ENCODE measurements around the gene ZBTB46. TPM values are rescaled to one million over a fixed set of nuclear protein-coding genes. Genes with fewer than 3 reads are reported as not detected.

The ZBTB46 gene
- total and polyA plus RNA-seq, 5 donors from 2014 or later, result 0.03 to 0.49 (median 0.09) TPM; not detected in 2

DNA sequence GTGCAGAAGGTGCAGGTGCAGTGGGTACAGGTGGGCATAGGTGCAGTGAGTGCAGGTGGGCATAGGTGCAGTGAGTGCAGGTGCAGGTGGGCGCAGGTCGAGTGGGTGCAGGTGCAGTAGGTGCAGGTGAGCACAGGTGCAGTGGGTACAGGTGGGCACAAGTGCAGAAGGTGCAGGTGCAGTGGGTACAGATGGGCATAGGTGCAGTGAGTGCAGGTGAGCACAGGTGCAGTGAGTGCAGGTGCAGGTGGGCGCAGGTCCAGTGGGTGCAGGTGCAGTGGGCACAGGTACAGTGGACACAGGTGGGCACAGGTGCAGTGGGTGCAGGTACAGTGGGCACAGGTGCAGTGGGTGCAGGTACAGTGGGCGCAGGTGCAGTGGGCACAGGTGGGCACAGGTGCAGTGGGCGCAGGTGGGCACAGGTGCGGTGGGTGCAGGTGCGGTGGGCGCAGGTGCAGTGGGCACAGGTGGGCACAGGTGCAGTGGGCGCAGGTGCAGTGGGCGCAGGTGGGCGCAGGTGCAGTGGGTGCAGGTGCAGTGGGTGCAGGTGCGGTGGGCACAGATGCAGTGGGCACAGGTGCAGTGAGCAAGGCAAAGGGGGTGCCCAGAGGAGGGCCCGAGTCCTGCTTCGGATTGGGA, 15.3 kb downstream of the ZBTB46 start:
- H3K27me3 Mint-ChIP-seq, result peaks cover 9% of the 10 kb centered on the region
- Histone ChIP-seq H3K9me3 (ENCODE audit: control insufficient read depth in 2 of 2, low read length in 2 of 2) (no peaks in the 10 kb centered on the region), H3K4me1 (ENCODE audit: control insufficient read depth, insufficient read depth, low read length, poor library complexity, severe bottlenecking) (no peaks in the 10 kb centered on the region), H3K27me3 (ENCODE audit: control insufficient read depth, insufficient read depth, low read length) (no peaks in the 10 kb centered on the region), H3K36me3 (ENCODE audit: control insufficient read depth, insufficient read depth, low read length) (no peaks in the 10 kb centered on the region), H3K27ac (ENCODE audit: insufficient read depth, low read length, poor library complexity, severe bottlenecking) (no peak overlapping the region), H3K4me3 (ENCODE audit: low read depth, low read length) (no peak overlapping the region)
- no peak overlapping the region for H3K27ac Mint-ChIP-seq
- H3K4me1 Mint-ChIP-seq, result no peaks in the 10 kb centered on the region
- H3K9me3 Mint-ChIP-seq, result no peaks in the 10 kb centered on the region
- no peak for ATAC-seq (ENCODE audit: low read depth in 2 of 2)
- H3K36me3 Mint-ChIP-seq, result no peaks in the 10 kb centered on the region
- no peak overlapping the region for H3K4me3 Mint-ChIP-seq
- no peak for DNase-seq

DNA sequence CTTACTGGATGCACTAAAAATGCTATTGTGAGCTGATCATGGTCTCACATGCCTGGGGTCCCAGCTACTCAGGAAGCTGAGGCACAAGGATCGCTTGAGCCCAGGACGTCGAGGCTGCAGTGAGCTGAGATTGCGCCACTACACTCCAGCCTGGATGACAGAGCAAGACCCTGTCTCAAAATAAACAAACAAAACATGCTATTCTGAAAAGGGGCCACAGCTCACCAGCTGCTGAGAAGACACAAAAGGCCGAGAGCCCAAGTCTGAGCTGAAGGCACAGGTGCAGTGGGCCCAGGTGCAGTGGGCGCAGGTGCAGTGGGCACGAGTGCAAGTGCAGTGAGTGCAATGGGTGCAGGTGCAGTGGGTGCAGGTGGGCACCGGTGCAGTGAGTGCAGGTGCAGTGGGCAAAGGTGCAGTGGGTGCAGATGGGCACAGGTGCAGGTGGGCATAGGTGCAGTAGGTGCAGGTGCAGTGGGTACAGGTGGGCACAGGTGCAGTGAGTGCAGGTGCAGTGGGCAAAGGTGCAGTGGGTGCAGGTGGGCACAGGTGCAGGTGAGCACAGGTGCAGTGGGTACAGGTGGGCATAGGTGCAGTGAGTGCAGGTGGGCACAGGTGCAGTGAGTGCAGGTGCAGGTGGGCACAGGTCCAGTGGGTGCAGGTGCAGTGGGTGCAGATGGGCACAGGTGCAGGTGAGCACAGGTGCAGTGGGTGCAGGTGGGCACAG, 16.0 kb downstream of the ZBTB46 start:
- Histone ChIP-seq H3K9me3 (ENCODE audit: control insufficient read depth in 2 of 2, low read length in 2 of 2) (no peaks in the 10 kb centered on the region), H3K4me1 (ENCODE audit: control insufficient read depth, insufficient read depth, low read length, poor library complexity, severe bottlenecking) (no peaks in the 10 kb centered on the region), H3K27me3 (ENCODE audit: control insufficient read depth, insufficient read depth, low read length) (no peaks in the 10 kb centered on the region), H3K27ac (ENCODE audit: insufficient read depth, low read length, poor library complexity, severe bottlenecking) (no peak overlapping the region), H3K36me3 (ENCODE audit: control insufficient read depth, insufficient read depth, low read length) (no peaks in the 10 kb centered on the region), H3K4me3 (ENCODE audit: low read depth, low read length) (no peak overlapping the region)
- Mint-ChIP-seq H3K9me3 (no peaks in the 10 kb centered on the region), H3K27ac (no peak overlapping the region), H3K4me3 (no peak overlapping the region), H3K36me3 (no peaks in the 10 kb centered on the region), H3K4me1 (no peaks in the 10 kb centered on the region), H3K27me3 (peaks cover 5% of the 10 kb centered on the region)
- DNase-seq, result no peak
- ATAC-seq (ENCODE audit: low read depth in 2 of 2), result no peak

DNA sequence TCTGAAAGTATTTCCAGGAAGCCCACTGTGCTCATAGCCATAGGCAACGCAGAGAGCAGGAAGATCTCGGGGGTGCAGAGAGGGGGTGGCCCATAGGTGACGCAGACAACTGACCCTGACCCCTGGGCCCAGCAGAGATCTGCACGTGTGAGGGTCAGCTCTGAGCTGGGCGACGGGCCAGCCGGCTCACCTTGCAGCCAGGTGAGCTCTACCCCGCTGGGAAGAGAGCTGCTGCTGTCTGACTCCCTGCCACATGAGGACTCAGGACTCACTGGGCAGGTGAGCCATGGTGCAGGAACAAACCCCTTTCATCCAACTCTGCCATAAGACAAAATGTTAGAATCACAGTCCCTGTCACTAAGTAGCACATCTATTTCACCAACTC, 19.6 kb downstream of the ZBTB46 start:
- no peaks in the 10 kb centered on the region for H3K4me1 Mint-ChIP-seq

DNA sequence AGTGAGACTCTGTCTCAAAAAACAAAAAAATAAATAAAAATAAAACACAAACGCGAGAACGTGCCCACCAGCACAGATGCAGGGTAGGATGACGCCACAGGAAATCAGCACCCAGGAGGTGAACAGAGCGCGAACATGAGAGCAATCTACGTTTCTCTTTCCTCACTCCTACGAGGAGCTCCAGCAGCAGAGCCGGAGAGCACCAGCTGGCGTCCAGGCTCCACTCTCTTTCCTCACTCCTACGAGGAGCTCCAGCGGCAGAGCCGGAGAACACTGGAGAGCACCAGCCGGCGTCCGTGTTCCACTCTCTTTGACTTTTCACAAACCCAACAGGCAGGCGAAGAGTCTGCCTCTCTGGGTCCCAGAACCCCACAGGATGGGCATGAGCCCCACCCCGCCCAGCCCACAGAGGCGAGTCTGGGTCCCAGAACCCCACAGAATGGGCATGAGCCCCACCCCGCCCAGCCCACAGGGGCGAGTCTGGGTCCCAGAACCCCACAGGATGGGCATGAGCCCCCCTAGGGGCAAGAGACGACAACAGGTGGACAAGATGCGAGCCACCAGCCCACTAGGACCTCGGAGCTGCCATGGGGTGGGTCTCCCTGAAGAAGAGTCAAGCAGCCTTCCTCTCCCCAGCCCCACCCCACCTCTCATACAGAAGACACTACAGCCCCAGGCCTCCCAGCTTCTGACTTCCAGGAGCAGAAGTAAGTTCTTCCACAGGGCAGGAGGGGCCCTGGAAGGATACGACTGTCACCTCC, 20.2 kb downstream of the ZBTB46 start:
- Histone ChIP-seq H3K27me3 (ENCODE audit: control insufficient read depth, insufficient read depth, low read length) (no peaks in the 10 kb centered on the region), H3K4me1 (ENCODE audit: control insufficient read depth, insufficient read depth, low read length, poor library complexity, severe bottlenecking) (no peaks in the 10 kb centered on the region), H3K27ac (ENCODE audit: insufficient read depth, low read length, poor library complexity, severe bottlenecking) (no peak overlapping the region), H3K4me3 (ENCODE audit: low read depth, low read length) (no peak overlapping the region), H3K36me3 (ENCODE audit: control insufficient read depth, insufficient read depth, low read length) (no peaks in the 10 kb centered on the region), H3K9me3 (ENCODE audit: control insufficient read depth in 2 of 2, low read length in 2 of 2) (no peaks in the 10 kb centered on the region)
- ATAC-seq (ENCODE audit: low read depth in 2 of 2), result no peak
- Mint-ChIP-seq H3K27ac (no peak overlapping the region), H3K4me1 (no peaks in the 10 kb centered on the region), H3K27me3 (peaks cover 4% of the 10 kb centered on the region), H3K4me3 (no peak overlapping the region), H3K36me3 (no peaks in the 10 kb centered on the region), H3K9me3 (peaks cover 0 to 3% (median 0%) of the 10 kb centered on the region in 7 donors)
- no peak for DNase-seq

More for the DNA sequence above, 19.6 kb downstream of the ZBTB46 start:
- Mint-ChIP-seq H3K36me3 (no peaks in the 10 kb centered on the region), H3K27me3 (peaks cover 4% of the 10 kb centered on the region), H3K9me3 (peaks cover 0 to 3% (median 0%) of the 10 kb centered on the region in 7 donors), H3K27ac (no peak overlapping the region), H3K4me3 (no peak overlapping the region)
- no peak overlapping the region for H3K4me3 ChIP-seq (ENCODE audit: low read depth, low read length)
- H3K9me3 ChIP-seq (ENCODE audit: control insufficient read depth in 2 of 2, low read length in 2 of 2), result no peaks in the 10 kb centered on the region
- H3K36me3 ChIP-seq (ENCODE audit: control insufficient read depth, insufficient read depth, low read length), result no peaks in the 10 kb centered on the region
- H3K4me1 ChIP-seq (ENCODE audit: control insufficient read depth, insufficient read depth, low read length, poor library complexity, severe bottlenecking), result no peaks in the 10 kb centered on the region
- no peaks in the 10 kb centered on the region for H3K27me3 ChIP-seq (ENCODE audit: control insufficient read depth, insufficient read depth, low read length)
- ATAC-seq (ENCODE audit: low read depth in 2 of 2), result no peak
- H3K27ac ChIP-seq (ENCODE audit: insufficient read depth, low read length, poor library complexity, severe bottlenecking), result no peak overlapping the region
- no peak for DNase-seq

DNA sequence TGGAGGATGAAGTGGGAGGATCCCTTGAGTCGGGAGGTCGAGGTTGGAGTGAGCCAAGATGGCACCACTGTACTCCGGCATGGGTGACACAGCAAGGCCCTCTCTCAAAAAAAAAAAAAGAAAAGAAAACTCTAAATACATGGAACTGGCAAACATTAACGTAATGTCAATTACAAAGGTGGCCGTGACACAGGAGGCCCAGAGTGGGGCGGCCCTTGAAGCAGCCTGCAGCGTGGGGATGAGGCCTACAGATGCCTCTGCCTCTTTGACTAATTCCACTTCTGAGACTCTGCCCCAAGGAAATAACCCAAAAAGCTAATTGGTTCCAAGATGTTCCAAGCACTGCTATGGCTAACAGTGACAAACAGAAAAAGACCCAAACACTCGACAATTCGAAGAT, 21.2 kb downstream of the ZBTB46 start:
- Histone ChIP-seq H3K4me1 (ENCODE audit: control insufficient read depth, insufficient read depth, low read length, poor library complexity, severe bottlenecking) (no peaks in the 10 kb centered on the region), H3K4me3 (ENCODE audit: low read depth, low read length) (no peak overlapping the region), H3K36me3 (ENCODE audit: control insufficient read depth, insufficient read depth, low read length) (no peaks in the 10 kb centered on the region), H3K9me3 (ENCODE audit: control insufficient read depth in 2 of 2, low read length in 2 of 2) (no peaks in the 10 kb centered on the region), H3K27me3 (ENCODE audit: control insufficient read depth, insufficient read depth, low read length) (no peaks in the 10 kb centered on the region), H3K27ac (ENCODE audit: insufficient read depth, low read length, poor library complexity, severe bottlenecking) (no peak overlapping the region)
- H3K36me3 Mint-ChIP-seq, result no peaks in the 10 kb centered on the region
- no peaks in the 10 kb centered on the region for H3K4me1 Mint-ChIP-seq
- ATAC-seq (ENCODE audit: low read depth in 2 of 2), result no peak
- H3K9me3 Mint-ChIP-seq, result peaks cover 0 to 3% (median 0%) of the 10 kb centered on the region in 7 donors
- H3K27me3 Mint-ChIP-seq, result peaks cover 4% of the 10 kb centered on the region
- H3K4me3 Mint-ChIP-seq, result no peak overlapping the region
- no peak overlapping the region for H3K27ac Mint-ChIP-seq
- DNase-seq, result no peak

DNA sequence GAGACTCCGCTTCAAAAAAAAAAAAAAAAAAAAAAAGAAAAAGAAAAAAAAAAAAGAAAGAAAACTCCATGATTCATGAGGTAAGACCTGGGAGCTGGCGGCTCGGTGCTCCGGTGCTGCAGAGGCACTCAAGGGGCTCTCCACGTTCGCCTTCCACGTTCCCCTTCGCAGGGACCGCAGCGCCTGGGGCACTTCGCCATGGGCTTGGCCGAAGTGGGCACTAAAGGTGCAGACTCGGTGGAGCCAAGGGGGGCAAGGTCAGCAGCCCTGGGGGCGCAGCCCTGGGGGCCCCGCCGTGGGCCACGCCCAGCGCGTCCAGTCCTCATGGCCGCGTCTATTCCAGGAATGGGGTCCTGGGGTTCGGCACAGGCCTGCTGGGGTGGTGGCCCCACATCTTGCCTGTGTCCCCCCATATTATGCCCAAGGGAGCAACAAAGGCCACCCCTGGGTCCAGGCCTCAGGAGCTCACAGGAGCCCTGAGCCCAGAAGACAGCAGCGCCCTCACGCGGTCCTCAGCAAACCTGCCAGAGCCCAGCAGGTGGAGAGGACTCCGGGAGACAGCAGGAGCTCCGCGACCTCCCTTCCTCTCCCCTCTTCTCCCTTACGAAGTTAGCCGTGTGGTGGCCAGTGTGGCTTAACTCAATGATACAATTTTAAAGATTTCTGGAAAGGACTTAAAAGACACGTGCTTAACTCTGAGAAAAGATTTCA, 21.9 kb downstream of the ZBTB46 start:
- ATAC-seq (ENCODE audit: low read depth in 2 of 2) (no peak), DNase-seq (no peak)
- Mint-ChIP-seq H3K4me1 (peaks cover 0 to 2% (median 0%) of the 10 kb centered on the region in 4 donors), H3K9me3 (peaks cover 0 to 3% (median 0%) of the 10 kb centered on the region in 7 donors), H3K27ac (no peak overlapping the region), H3K36me3 (no peaks in the 10 kb centered on the region), H3K27me3 (peaks cover 8% of the 10 kb centered on the region), H3K4me3 (no peak overlapping the region)
- Histone ChIP-seq H3K27ac (ENCODE audit: insufficient read depth, low read length, poor library complexity, severe bottlenecking) (no peak overlapping the region), H3K4me3 (ENCODE audit: low read depth, low read length) (no peak overlapping the region), H3K27me3 (ENCODE audit: control insufficient read depth, insufficient read depth, low read length) (no peaks in the 10 kb centered on the region), H3K4me1 (ENCODE audit: control insufficient read depth, insufficient read depth, low read length, poor library complexity, severe bottlenecking) (no peaks in the 10 kb centered on the region), H3K36me3 (ENCODE audit: control insufficient read depth, insufficient read depth, low read length) (no peaks in the 10 kb centered on the region), H3K9me3 (ENCODE audit: control insufficient read depth in 2 of 2, low read length in 2 of 2) (no peaks in the 10 kb centered on the region)

DNA sequence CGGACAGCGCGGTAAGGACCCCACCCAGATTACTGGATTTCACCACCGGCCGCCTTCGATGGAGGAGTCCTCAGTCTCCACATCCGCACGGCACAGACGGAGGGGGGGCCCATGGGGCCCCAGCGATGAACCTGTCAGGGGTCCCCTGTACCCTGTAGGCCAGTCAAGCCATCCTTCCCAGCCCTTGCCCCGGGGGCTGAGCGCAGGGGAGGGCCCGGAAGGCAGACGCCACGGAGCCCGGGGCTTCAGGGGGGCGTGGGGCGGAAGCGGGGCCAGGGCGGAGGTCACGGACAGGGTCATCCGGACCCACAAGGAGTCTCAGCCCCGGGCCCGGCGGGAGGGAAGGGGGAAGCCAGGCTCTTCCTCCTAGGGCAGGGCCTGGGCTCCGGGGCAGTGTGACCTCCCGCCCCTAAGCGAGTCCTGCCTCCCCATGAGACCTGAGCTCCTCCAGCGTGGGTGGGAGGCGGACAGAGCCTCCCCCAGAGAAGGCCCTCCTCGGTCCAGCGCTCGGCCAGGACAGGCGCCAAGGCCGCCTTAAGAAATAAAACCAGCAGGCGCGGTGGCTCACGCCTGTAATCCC, 22.8 kb downstream of the ZBTB46 start:
- no peaks in the 10 kb centered on the region for H3K27me3 ChIP-seq (ENCODE audit: control insufficient read depth, insufficient read depth, low read length)
- H3K27ac Mint-ChIP-seq, result no peak overlapping the region
- no peaks in the 10 kb centered on the region for H3K36me3 ChIP-seq (ENCODE audit: control insufficient read depth, insufficient read depth, low read length)
- H3K4me3 ChIP-seq (ENCODE audit: low read depth, low read length), result no peak overlapping the region
- no peaks in the 10 kb centered on the region for H3K36me3 Mint-ChIP-seq
- H3K9me3 Mint-ChIP-seq, result peaks cover 0 to 3% (median 0%) of the 10 kb centered on the region in 7 donors
- H3K4me1 Mint-ChIP-seq, result peaks cover 0 to 5% (median 0%) of the 10 kb centered on the region in 4 donors
- ATAC-seq (ENCODE audit: low read depth in 2 of 2), result no peak
- H3K9me3 ChIP-seq (ENCODE audit: control insufficient read depth in 2 of 2, low read length in 2 of 2), result no peaks in the 10 kb centered on the region
- H3K4me1 ChIP-seq (ENCODE audit: control insufficient read depth, insufficient read depth, low read length, poor library complexity, severe bottlenecking), result no peaks in the 10 kb centered on the region
- H3K27ac ChIP-seq (ENCODE audit: insufficient read depth, low read length, poor library complexity, severe bottlenecking), result no peak overlapping the region
- peaks cover 16% of the 10 kb centered on the region for H3K27me3 Mint-ChIP-seq
- no peak overlapping the region for H3K4me3 Mint-ChIP-seq
- DNase-seq, result no peak
